HL-60 (cell line): Measurements from ENCODE around the gene MAPK10.

Source experiments
- GABPA ChIP-seq: IDR thresholded peaks from 2 replicates; pipeline ENCODE4 v1.6.1; 2012; ENCODE audit warnings: low read depth
- POLR2AphosphoS5 ChIP-seq: IDR thresholded peaks from 2 replicates; pipeline ENCODE4 v1.6.1; 2012; ENCODE audit warnings: low read depth
- SPI1 ChIP-seq: IDR thresholded peaks from 2 replicates; pipeline ENCODE4 v1.6.1; 2012; ENCODE audit warnings: low read depth, mild to moderate bottlenecking, borderline replicate concordance
- TF ChIP-seq, protein P1 (sequence below): IDR thresholded peaks from one replicate; pipeline ENCODE4 v1.5.1; 2011; ENCODE audit warnings: low read length, control low read depth, inconsistent platforms; ENCODE audit not compliant: insufficient read depth
- TF ChIP-seq, protein P2 (sequence below): IDR thresholded peaks from 2 replicates; pipeline ENCODE4 v1.6.1; 2012; ENCODE audit warnings: low read depth; ENCODE audit not compliant: insufficient replicate concordance

- TF ChIP-seq, protein P1, sequence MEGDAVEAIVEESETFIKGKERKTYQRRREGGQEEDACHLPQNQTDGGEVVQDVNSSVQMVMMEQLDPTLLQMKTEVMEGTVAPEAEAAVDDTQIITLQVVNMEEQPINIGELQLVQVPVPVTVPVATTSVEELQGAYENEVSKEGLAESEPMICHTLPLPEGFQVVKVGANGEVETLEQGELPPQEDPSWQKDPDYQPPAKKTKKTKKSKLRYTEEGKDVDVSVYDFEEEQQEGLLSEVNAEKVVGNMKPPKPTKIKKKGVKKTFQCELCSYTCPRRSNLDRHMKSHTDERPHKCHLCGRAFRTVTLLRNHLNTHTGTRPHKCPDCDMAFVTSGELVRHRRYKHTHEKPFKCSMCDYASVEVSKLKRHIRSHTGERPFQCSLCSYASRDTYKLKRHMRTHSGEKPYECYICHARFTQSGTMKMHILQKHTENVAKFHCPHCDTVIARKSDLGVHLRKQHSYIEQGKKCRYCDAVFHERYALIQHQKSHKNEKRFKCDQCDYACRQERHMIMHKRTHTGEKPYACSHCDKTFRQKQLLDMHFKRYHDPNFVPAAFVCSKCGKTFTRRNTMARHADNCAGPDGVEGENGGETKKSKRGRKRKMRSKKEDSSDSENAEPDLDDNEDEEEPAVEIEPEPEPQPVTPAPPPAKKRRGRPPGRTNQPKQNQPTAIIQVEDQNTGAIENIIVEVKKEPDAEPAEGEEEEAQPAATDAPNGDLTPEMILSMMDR: no peak
- TF ChIP-seq POLR2AphosphoS5 (no peak), SPI1 (no peak), GABPA (no peak)
- TF ChIP-seq, protein P2, sequence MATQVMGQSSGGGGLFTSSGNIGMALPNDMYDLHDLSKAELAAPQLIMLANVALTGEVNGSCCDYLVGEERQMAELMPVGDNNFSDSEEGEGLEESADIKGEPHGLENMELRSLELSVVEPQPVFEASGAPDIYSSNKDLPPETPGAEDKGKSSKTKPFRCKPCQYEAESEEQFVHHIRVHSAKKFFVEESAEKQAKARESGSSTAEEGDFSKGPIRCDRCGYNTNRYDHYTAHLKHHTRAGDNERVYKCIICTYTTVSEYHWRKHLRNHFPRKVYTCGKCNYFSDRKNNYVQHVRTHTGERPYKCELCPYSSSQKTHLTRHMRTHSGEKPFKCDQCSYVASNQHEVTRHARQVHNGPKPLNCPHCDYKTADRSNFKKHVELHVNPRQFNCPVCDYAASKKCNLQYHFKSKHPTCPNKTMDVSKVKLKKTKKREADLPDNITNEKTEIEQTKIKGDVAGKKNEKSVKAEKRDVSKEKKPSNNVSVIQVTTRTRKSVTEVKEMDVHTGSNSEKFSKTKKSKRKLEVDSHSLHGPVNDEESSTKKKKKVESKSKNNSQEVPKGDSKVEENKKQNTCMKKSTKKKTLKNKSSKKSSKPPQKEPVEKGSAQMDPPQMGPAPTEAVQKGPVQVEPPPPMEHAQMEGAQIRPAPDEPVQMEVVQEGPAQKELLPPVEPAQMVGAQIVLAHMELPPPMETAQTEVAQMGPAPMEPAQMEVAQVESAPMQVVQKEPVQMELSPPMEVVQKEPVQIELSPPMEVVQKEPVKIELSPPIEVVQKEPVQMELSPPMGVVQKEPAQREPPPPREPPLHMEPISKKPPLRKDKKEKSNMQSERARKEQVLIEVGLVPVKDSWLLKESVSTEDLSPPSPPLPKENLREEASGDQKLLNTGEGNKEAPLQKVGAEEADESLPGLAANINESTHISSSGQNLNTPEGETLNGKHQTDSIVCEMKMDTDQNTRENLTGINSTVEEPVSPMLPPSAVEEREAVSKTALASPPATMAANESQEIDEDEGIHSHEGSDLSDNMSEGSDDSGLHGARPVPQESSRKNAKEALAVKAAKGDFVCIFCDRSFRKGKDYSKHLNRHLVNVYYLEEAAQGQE: no peak
These were observed 207.4 kb downstream of the MAPK10 start for GRCh38 chr4:86152454-86152853.
